Measurements from ENCODE around the gene HIVEP3.

Gene HIVEP3

GRCh38 chr1:41733725-41734124 is 185.0 kb downstream of the HIVEP3 start:
- no peaks in the 10 kb centered on the region for H3K9me3 ChIP-seq (ENCODE audit: low read length)
- no peaks in the 10 kb centered on the region for H3K79me2 ChIP-seq (ENCODE audit: insufficient read depth, low read length)
- no peaks in the 10 kb centered on the region for H3K27me3 ChIP-seq (ENCODE audit: insufficient read depth, low read length)
- H3K9ac ChIP-seq (ENCODE audit: low read length) = no peak overlapping the region
- no peaks in the 10 kb centered on the region for H4K20me1 ChIP-seq (ENCODE audit: insufficient read depth, low read length)
- no peaks in the 10 kb centered on the region for H3F3A ChIP-seq (ENCODE audit: insufficient read depth, low read length)
- no peaks in the 10 kb centered on the region for H3K36me3 ChIP-seq (ENCODE audit: insufficient read depth, low read length)
- H3K9me2 ChIP-seq (ENCODE audit: low read depth, low read length) = no peaks in the 10 kb centered on the region
- H3K4me3 ChIP-seq (ENCODE audit: low read depth, low read length, poor library complexity, severe bottlenecking) = no peak overlapping the region
- TF ChIP-seq CTCF (IDR thresholded peaks at IDR 0.05; ENCODE audit: low read length) (no peak), EZH2 (IDR thresholded peaks at IDR 0.05; ENCODE audit: borderline replicate concordance, low read length) (no peak)
- no peak overlapping the region for H2AFZ ChIP-seq (ENCODE audit: low read length)
- no peak overlapping the region for H3K27ac ChIP-seq (ENCODE audit: low read depth, low read length, poor library complexity, severe bottlenecking)
- H3K4me2 ChIP-seq (ENCODE audit: low read length) = no peak overlapping the region
- peaks cover 11% of the 10 kb centered on the region for H3K4me1 ChIP-seq (ENCODE audit: insufficient read depth, low read length, severe bottlenecking)

- H3K4me3 ChIP-seq (ENCODE audit: low read depth, low read length, poor library complexity, severe bottlenecking) = no peak overlapping the region
- H3F3A ChIP-seq (ENCODE audit: insufficient read depth, low read length) = no peaks in the 10 kb centered on the region
- no peaks in the 10 kb centered on the region for H3K9me2 ChIP-seq (ENCODE audit: low read depth, low read length)
- H2AFZ ChIP-seq (ENCODE audit: low read length) = no peak overlapping the region
- H3K9ac ChIP-seq (ENCODE audit: low read length) = no peak overlapping the region
- H3K4me1 ChIP-seq (ENCODE audit: insufficient read depth, low read length, severe bottlenecking) = peaks cover 15% of the 10 kb centered on the region
- H3K36me3 ChIP-seq (ENCODE audit: insufficient read depth, low read length) = no peaks in the 10 kb centered on the region
- no peaks in the 10 kb centered on the region for H3K27me3 ChIP-seq (ENCODE audit: insufficient read depth, low read length)
- no peak for TF ChIP-seq CTCF (IDR thresholded peaks at IDR 0.05; ENCODE audit: low read length)
- TF ChIP-seq EZH2 (IDR thresholded peaks at IDR 0.05; ENCODE audit: borderline replicate concordance, low read length) = no peak
- no peaks in the 10 kb centered on the region for H4K20me1 ChIP-seq (ENCODE audit: insufficient read depth, low read length)
- H3K27ac ChIP-seq (ENCODE audit: low read depth, low read length, poor library complexity, severe bottlenecking) = no peak overlapping the region
- no peaks in the 10 kb centered on the region for H3K9me3 ChIP-seq (ENCODE audit: low read length)
- no peaks in the 10 kb centered on the region for H3K79me2 ChIP-seq (ENCODE audit: insufficient read depth, low read length)
- H3K4me2 ChIP-seq (ENCODE audit: low read length) = no peak overlapping the region
Observed at GRCh38 chr1:41733021-41733420, 185.7 kb downstream of the HIVEP3 start.

- Histone ChIP-seq H3K9ac (ENCODE audit: low read length) (no peak overlapping the region), H3K79me2 (ENCODE audit: insufficient read depth, low read length) (no peaks in the 10 kb centered on the region), H3K27me3 (ENCODE audit: insufficient read depth, low read length) (no peaks in the 10 kb centered on the region), H3K9me3 (ENCODE audit: low read length) (no peaks in the 10 kb centered on the region), H4K20me1 (ENCODE audit: insufficient read depth, low read length) (no peaks in the 10 kb centered on the region), H3K4me2 (ENCODE audit: low read length) (no peak overlapping the region), H3F3A (ENCODE audit: insufficient read depth, low read length) (no peaks in the 10 kb centered on the region), H3K27ac (ENCODE audit: low read depth, low read length, poor library complexity, severe bottlenecking) (no peak overlapping the region), H3K36me3 (ENCODE audit: insufficient read depth, low read length) (no peaks in the 10 kb centered on the region), H2AFZ (ENCODE audit: low read length) (no peak overlapping the region), H3K4me3 (ENCODE audit: low read depth, low read length, poor library complexity, severe bottlenecking) (no peak overlapping the region), H3K9me2 (ENCODE audit: low read depth, low read length) (no peaks in the 10 kb centered on the region), H3K4me1 (ENCODE audit: insufficient read depth, low read length, severe bottlenecking) (peaks cover 30% of the 10 kb centered on the region)
- no peak for TF ChIP-seq EZH2 (IDR thresholded peaks at IDR 0.05; ENCODE audit: borderline replicate concordance, low read length)
- no peak for TF ChIP-seq CTCF (IDR thresholded peaks at IDR 0.05; ENCODE audit: low read length)
Observed at GRCh38 chr1:41731516-41732030, 187.1 kb downstream of the HIVEP3 start.

Data from OCI-LY1 (cell line).